ENCODE measurements around the gene TMPRSS2.

Gene TMPRSS2

DNA sequence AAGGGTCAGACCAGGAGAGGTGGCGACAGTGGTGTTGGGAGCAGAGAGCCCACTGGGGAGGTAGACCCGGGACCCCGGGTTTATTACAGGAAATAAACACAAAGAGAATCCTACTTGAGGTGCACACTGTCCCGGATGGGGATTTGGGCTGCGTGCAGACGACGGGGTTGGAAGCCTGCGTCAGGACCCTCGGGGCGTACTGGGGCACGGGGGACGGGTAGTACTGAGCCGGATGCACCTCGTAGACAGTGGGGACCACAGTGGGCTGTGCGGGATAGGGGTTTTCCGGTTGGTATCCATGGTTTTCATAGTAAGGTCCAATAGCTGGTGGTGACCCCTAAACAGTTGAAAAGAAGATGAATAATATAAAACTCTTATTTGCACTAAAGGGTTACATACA is 13.7 kb downstream of the TMPRSS2 start:
- TF ChIP-seq, protein P1, sequence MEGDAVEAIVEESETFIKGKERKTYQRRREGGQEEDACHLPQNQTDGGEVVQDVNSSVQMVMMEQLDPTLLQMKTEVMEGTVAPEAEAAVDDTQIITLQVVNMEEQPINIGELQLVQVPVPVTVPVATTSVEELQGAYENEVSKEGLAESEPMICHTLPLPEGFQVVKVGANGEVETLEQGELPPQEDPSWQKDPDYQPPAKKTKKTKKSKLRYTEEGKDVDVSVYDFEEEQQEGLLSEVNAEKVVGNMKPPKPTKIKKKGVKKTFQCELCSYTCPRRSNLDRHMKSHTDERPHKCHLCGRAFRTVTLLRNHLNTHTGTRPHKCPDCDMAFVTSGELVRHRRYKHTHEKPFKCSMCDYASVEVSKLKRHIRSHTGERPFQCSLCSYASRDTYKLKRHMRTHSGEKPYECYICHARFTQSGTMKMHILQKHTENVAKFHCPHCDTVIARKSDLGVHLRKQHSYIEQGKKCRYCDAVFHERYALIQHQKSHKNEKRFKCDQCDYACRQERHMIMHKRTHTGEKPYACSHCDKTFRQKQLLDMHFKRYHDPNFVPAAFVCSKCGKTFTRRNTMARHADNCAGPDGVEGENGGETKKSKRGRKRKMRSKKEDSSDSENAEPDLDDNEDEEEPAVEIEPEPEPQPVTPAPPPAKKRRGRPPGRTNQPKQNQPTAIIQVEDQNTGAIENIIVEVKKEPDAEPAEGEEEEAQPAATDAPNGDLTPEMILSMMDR (IDR thresholded peaks at IDR 0.05; ENCODE audit: low read depth, low read length) = no peak
- H3K4me3 ChIP-seq (ENCODE audit: low read depth, low read length) = no peak overlapping the region

DNA sequence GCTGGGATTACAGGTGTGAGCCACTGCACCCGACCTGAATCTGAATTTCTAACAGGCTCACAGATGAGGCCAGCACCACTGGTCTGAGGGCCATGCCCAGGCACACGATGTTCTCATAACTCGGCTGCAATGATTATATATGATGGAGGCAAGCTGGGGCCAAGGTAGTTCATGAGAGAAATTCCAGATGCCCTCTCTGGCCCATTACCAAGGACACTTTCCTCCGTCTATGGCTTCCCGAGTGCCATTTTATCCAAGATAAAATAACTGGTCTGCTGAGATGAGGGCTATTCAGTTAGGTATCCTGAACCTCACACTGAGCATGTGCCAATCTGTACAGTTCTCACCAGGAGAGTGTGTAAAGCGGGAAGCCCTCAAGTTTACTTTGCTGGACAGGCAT is 16.5 kb downstream of the TMPRSS2 start:
- TF ChIP-seq, protein P1 (IDR thresholded peaks at IDR 0.05; ENCODE audit: low read depth, low read length) = no peak
- no peak overlapping the region for H3K4me3 ChIP-seq (ENCODE audit: low read depth, low read length)

DNA sequence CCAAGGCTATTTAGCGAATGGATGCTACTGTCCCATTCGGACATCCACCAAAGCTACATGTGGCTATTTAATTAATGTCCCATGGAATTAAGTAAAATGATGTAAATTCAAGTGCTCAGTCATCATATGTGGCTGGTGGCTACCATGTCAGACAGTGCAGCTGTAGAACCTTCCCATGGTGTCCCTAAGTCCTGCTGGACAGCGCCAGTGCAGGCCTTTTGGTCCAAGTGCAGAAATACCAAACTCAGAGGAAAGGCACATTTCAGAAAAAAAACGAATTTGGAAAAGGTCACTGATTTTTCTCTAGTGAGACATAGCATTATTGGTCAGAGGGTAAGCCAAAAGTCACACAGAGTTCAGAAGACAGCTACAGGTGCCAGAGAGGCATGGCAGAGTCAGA is 17.6 kb downstream of the TMPRSS2 start:
- TF ChIP-seq, protein P1 (IDR thresholded peaks at IDR 0.05; ENCODE audit: low read depth, low read length) = no peak
- no peak overlapping the region for H3K4me3 ChIP-seq (ENCODE audit: low read depth, low read length)

DNA sequence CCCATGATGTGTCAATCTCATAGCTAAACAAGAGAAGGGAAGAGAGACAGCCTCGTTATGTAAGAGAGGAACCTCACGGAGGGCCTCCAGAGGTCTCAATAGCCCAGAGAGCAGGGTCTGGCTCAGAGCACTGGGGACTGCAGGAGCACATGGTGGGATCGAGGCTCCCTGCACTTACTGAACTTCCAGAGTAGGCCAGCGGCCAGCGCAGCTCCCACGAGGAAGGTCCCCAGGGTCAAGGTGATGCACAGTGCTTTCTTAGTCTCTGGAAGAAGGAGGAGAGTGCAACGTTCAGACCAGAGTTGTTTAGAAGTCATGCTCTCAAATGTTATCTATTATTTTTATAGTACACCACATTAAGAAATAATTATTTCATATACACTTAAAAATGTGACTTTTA is 18.6 kb downstream of the TMPRSS2 start:
- TF ChIP-seq, protein P1 (IDR thresholded peaks at IDR 0.05; ENCODE audit: low read depth, low read length) = no peak
- H3K4me3 ChIP-seq (ENCODE audit: low read depth, low read length) = no peak overlapping the region

DNA sequence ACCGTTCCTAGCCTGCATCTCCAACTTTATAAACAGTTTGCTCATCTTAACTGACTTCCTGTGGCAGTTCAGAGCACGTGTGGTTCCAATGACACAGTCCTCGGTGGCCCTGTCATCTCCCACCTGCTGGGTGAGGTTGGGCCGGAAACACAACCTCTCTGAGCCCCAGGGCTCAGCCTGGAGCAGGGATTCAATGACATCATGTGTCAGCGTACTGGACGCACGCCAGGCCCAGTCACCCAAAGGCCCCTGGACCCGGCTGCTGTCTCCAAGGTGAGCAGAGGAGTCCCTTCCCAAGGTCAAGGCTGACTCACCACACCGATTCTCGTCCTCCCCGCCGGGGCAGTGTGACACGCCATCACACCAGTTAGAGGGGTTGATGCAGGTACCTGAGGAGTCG is 19.9 kb downstream of the TMPRSS2 start:
- H3K4me3 ChIP-seq (ENCODE audit: low read depth, low read length) = no peak overlapping the region

DNA sequence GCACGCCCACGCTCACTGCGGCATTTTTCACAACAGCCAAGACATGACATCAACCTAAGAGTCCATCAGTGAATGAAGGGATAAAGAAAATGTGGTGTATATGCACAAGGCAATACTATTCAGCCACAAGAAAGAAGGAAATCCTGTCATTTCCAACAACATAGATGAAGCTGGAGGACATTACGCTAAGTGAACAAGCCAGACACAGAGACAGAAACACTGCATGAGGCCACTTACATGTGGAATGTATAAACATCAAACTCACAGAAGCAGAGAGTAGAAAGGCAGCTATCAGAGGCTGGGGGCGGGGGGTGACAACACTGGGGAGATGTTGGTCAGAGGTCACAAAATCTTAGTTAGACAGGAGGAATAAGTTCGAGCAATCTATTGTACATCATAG is 20.9 kb downstream of the TMPRSS2 start:
- H3K4me3 ChIP-seq (ENCODE audit: low read depth, low read length) = no peak overlapping the region
- TF ChIP-seq, protein P1 (IDR thresholded peaks at IDR 0.05; ENCODE audit: low read depth, low read length) = no peak

More for the DNA sequence above, 19.9 kb downstream of the TMPRSS2 start:
- TF ChIP-seq, protein P1 (IDR thresholded peaks at IDR 0.05; ENCODE audit: low read depth, low read length) = no peak

DNA sequence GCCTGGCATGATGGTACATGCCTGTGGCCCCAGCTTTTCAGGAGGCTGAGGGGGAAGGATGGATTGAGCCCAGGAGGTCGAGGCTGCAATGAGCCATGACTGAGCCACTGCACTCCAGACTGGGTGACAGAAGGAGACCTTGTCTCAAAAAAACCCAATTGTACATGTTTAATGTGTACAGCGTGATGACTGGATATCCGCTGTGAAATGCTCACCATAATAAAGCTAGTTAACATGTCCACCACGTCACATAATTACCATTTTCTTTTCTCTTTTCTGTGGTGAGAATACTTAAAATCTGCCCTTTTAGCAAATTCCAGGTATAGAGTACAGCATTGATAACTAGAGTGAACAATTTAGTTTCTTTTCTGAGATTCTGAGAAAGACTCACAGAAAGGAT is 24.0 kb downstream of the TMPRSS2 start:
- TF ChIP-seq, protein P1 (IDR thresholded peaks at IDR 0.05; ENCODE audit: low read depth, low read length) = no peak
- H3K4me3 ChIP-seq (ENCODE audit: low read depth, low read length) = no peak overlapping the region

Data from WI38 (cell line).